GM19099 (cell line): ENCODE measurements around the gene MAP3K6.

Source experiments
- POLR2A ChIP-seq: IDR thresholded peaks from 3 replicates; pipeline ENCODE4 v1.6.1; 2011; ENCODE audit warnings: low read depth; ENCODE audit not compliant: insufficient read length; ENCODE audit errors: extremely low read depth

Gene MAP3K6

DNA sequence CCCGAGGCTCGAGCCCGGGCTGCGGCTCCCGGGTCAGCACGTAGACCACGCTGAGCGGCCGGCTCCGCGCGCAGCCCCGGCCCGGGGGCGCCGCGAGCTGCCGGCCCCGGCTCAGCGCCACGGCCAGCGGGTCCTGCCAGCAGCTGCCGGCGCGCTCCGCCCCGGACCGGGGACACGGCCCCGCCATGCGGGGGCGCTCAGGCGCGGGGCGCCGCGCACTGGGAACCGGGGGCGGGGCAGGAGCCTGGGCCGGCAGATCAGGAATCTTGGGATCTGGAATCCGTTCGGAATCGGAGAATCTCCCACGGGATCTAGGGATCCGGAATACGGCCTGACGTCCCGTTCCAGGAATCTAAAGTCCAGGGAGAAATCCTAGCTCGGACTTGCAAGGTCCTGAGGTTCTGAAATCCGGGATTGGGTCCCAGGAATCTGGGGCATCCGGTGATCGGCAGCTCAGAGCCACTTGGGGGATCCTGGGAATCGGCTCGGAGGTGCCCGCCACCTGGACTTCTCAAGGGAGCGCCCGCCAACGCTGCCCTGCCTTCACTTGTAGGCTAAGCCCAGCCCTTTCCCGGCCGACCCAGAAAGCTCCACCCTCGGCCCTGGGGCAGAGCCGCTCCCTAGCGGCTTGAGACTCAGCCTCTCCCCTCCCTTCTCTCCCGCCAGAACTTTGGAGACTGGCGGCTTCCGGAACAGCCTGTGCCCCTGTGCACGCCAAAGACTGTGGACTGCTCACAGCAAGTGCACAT is at the start of gene MAP3K6:
Gene MAP3K6, minus strand, starts transcription at position 551 of the 749 bp plus-strand sequence. Its CDS starts 364 bp downstream, at position 187.
- TF ChIP-seq POLR2A: no peak

- no peak for TF ChIP-seq POLR2A
Measured at GRCh38 chr1:27414091-27414490, 47.3 kb upstream of the MAP3K6 start.

- no peak for TF ChIP-seq POLR2A
Measured at GRCh38 chr1:27413004-27413403, 46.2 kb upstream of the MAP3K6 start.

GRCh38 chr1:27412502-27412901 is 45.7 kb upstream of the MAP3K6 start:
- TF ChIP-seq POLR2A: no peak

- TF ChIP-seq POLR2A: no peak
Measured at GRCh38 chr1:27410709-27411108, 43.9 kb upstream of the MAP3K6 start.

DNA sequence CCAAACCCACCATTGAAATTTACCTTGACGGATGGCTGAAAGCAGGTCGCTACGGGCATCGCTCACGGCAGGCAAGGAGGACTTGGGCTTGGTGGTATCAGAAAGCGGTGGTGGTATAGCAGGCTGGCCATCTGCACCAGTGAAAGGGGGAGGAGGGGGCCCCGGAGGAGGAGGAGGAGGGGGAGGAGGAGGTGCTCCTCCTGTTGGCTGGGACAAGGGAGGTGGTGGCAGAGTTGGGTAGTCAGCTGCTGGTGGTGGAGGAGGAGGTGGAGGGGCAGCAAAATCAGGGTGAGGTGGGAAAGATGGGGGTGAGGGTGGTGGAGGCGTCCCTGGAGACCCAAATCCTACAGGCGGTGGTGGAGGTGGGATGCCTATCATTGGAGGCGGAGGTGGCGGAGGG is 42.9 kb upstream of the MAP3K6 start:
- TF ChIP-seq POLR2A: no peak

GRCh38 chr1:27408151-27408550 is 41.4 kb upstream of the MAP3K6 start:
- no peak for TF ChIP-seq POLR2A

DNA sequence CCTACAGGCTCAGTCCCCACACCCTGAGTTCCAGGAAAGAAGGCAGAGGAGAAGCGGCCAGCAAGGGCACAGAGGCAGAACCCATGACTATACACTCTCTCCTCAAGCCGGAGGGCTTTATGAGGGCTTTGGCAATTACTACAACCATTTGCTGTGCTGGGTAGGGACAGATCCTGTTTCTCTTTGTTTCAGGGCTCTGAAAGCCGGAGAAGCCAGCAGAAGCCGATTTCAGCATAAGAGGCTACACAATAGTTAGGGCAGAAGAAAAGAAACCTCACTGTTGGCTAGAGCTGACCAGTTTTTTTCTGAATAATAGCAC is 39.6 kb upstream of the MAP3K6 start:
- no peak for TF ChIP-seq POLR2A

- no peak for TF ChIP-seq POLR2A
Measured at GRCh38 chr1:27405074-27405473, 38.3 kb upstream of the MAP3K6 start.

GRCh38 chr1:27403931-27404330 is 37.2 kb upstream of the MAP3K6 start:
- TF ChIP-seq POLR2A: no peak

- TF ChIP-seq POLR2A: peak; percentile 30
Measured at GRCh38 chr1:27403065-27403726, 36.4 kb upstream of the MAP3K6 start.

DNA sequence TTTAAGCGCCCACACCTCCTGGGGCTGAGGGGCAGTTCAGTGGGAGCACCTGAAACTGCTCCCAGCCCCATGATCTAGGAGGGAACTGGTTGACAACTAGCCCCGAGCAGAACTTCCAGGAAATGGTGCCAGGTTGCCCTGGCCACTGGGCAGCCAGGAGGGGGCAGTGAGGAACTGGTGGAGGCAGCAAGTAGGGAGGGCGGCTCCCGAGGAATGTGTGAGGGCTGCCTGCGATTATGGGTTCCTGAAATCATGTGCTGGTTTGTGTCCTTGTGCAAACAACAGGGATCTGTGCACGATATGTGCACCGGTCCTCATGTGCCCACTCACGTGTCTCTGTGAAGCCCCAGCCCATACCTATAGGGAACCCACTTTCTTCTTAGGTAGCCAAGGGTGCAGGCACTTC is 35.6 kb upstream of the MAP3K6 start:
- TF ChIP-seq POLR2A: no peak

GRCh38 chr1:27400963-27401341 is 34.2 kb upstream of the MAP3K6 start:
- no peak for TF ChIP-seq POLR2A

DNA sequence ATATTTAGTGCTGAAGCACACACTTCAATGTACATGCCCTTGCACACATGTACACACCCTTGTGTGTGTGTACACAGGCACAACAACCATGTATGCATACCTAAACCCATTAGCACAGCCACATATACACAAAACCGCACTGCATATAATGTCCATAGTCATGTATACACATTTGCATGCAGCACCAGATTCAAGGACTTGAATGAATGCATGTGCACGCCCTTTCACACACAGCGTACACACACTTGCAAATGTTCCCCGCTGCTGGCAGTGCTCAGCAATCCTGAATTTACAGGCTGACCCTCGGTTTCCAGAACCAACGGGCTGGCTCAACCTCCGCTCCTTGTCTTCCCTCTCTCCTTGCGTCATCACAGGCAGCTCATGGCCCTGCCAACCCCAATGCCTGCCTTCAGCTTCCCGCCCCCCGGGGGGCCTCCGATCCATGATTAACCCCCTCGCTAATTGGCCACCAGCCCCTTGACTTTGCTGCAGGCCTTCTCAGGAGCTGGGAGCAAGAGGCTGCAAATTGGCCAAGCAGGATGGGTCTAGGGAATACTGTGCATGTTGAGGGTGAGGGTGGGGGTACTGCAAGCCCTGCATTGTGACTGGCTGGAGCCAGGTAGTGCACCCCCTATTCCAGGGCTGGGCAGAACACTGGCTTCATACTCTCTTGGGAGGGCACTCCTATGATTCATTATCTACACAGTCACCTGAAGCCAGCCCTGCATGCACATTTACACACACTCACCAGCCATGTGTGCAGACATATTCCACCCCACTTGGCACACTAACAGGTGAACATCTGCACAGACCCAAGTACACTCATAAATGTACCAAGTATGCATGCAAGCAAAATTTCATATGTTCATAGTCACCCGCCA is 33.6 kb upstream of the MAP3K6 start:
- no peak for TF ChIP-seq POLR2A

- peak; percentile 26 for TF ChIP-seq POLR2A
Measured at GRCh38 chr1:27399251-27400025, 32.7 kb upstream of the MAP3K6 start.
